ENCODE data around the gene SHANK3.
"Not testable (repeated sequence)": the region's sequence is repeated elsewhere in the genome, so short reads cannot be mapped to it uniquely, and the experiment has no call there.

Gene SHANK3

GRCh38 chr22:50656122-50657070 lies 16.2 kb upstream of the SHANK3 start:
- no peak for TF ChIP-seq MAX (IDR thresholded peaks at IDR 0.05; ENCODE audit: low read depth, low read length)
- peak; percentile 31 for DNase-seq (ENCODE audit: low read depth)

GRCh38 chr22:50657925-50658324 lies 14.7 kb upstream of the SHANK3 start:
- DNase-seq (ENCODE audit: low read depth), result no peak

More at GRCh38 chr22:50656122-50657070, 16.2 kb upstream of the SHANK3 start:
- H3K4me3 ChIP-seq (ENCODE audit: low read depth, low read length), result no peak overlapping the region

GRCh38 chr22:50659711-50660110 lies 12.9 kb upstream of the SHANK3 start:
- not testable (repeated sequence) for DNase-seq (ENCODE audit: low read depth)

More at GRCh38 chr22:50657925-50658324, 14.7 kb upstream of the SHANK3 start:
- H3K4me3 ChIP-seq (ENCODE audit: low read depth, low read length), result no peak overlapping the region
- TF ChIP-seq CTCF (IDR thresholded peaks at IDR 0.05; ENCODE audit: low read depth, low read length), result no peak
- TF ChIP-seq MYC (IDR thresholded peaks at IDR 0.05; ENCODE audit: low read depth, low read length), result no peak
- no peak for TF ChIP-seq POLR2A (IDR thresholded peaks at IDR 0.05; ENCODE audit: extremely low read depth, insufficient read length)
- TF ChIP-seq MAX (IDR thresholded peaks at IDR 0.05; ENCODE audit: low read depth, low read length), result no peak

GRCh38 chr22:50660306-50660705 lies 12.3 kb upstream of the SHANK3 start:
- DNase-seq (ENCODE audit: low read depth), result no peak
- TF ChIP-seq CTCF (IDR thresholded peaks at IDR 0.05; ENCODE audit: low read depth, low read length) (no peak), MAX (IDR thresholded peaks at IDR 0.05; ENCODE audit: low read depth, low read length) (no peak), POLR2A (IDR thresholded peaks at IDR 0.05; ENCODE audit: extremely low read depth, insufficient read length) (no peak), MYC (IDR thresholded peaks at IDR 0.05; ENCODE audit: low read depth, low read length) (no peak)

More at GRCh38 chr22:50659711-50660110, 12.9 kb upstream of the SHANK3 start:
- not testable (repeated sequence) for H3K4me3 ChIP-seq (ENCODE audit: low read depth, low read length)

GRCh38 chr22:50665212-50665611 lies 7.4 kb upstream of the SHANK3 start:
- no peak overlapping the region for H3K4me3 ChIP-seq (ENCODE audit: low read depth, low read length)
- TF ChIP-seq POLR2A (IDR thresholded peaks at IDR 0.05; ENCODE audit: extremely low read depth, insufficient read length) (no peak), MAX (IDR thresholded peaks at IDR 0.05; ENCODE audit: low read depth, low read length) (no peak), MYC (IDR thresholded peaks at IDR 0.05; ENCODE audit: low read depth, low read length) (no peak), CTCF (IDR thresholded peaks at IDR 0.05; ENCODE audit: low read depth, low read length) (no peak)

More at GRCh38 chr22:50660306-50660705, 12.3 kb upstream of the SHANK3 start:
- no peak overlapping the region for H3K4me3 ChIP-seq (ENCODE audit: low read depth, low read length)

GRCh38 chr22:50665738-50666137 lies 6.9 kb upstream of the SHANK3 start:
- no peak for TF ChIP-seq POLR2A (IDR thresholded peaks at IDR 0.05; ENCODE audit: extremely low read depth, insufficient read length)
- no peak for TF ChIP-seq MAX (IDR thresholded peaks at IDR 0.05; ENCODE audit: low read depth, low read length)
- no peak for TF ChIP-seq CTCF (IDR thresholded peaks at IDR 0.05; ENCODE audit: low read depth, low read length)
- no peak for TF ChIP-seq MYC (IDR thresholded peaks at IDR 0.05; ENCODE audit: low read depth, low read length)
- no peak for DNase-seq (ENCODE audit: low read depth)
- no peak overlapping the region for H3K4me3 ChIP-seq (ENCODE audit: low read depth, low read length)

More at GRCh38 chr22:50665212-50665611, 7.4 kb upstream of the SHANK3 start:
- DNase-seq (ENCODE audit: low read depth), result no peak

Data from NB4 (cell line).